Right ventricle myocardium inferior (tissue), 1 donor: ENCODE results near the gene CHST11. TPM values are rescaled to one million over a fixed set of nuclear protein-coding genes. Genes with fewer than 3 reads are reported as not detected.
"Not testable (repeated sequence)": the region's sequence is repeated elsewhere in the genome, so short reads cannot be mapped to it uniquely, and the experiment has no call there.

ENCODE experiments used
- ATAC-seq: fragments of 200-7000 bp; cut with Tn5 transposase; one replicate; pipeline ENCODE4 v1.9.1; 2020; ENCODE audit warnings: mild to moderate bottlenecking, moderate library complexity
- DNase-seq: peaks from one replicate; pipeline ENCODE4 v3.0.0; 2021; ENCODE audit errors: missing footprints
- intact Hi-C: fragments of 100-400 bp; cut with DNase I; formaldehyde crosslinking; loops from one replicate; pipeline ENCODE4 v1.11.0; 2022
- total RNA-seq: library from RNA; stranded (reverse); fragmentation: NEBNext Ultra II Directional; extraction: Animal tissue kit (Norgen Biotek cat#: 25700); gene quantifications from one replicate; pipeline ENCODE4 v1.2.1, GENCODE V29; 2021
- donor health status: DM: no; HTN: yes; CAD: no; lungs with severe emphysema.

Gene CHST11
- total RNA-seq, 1 donor from 2014 or later = 3.7 TPM

- DNase-seq (no peak), ATAC-seq (no peak)
- intact Hi-C loops = loop anchor here (5.0 kb wide), 1 partner anchor 139 kb away; no protein-coding TSS in a partner anchor
Measured at GRCh38 chr12:104738331-104738730, 281.6 kb downstream of the CHST11 start.

GRCh38 chr12:104738776-104739642, 282.3 kb downstream of the CHST11 start:
- ATAC-seq = no peak
- intact Hi-C loops = loop anchor here (5.0 kb wide), 1 partner anchor 138 kb away; no protein-coding TSS in a partner anchor

GRCh38 chr12:104740668-104741067, 283.9 kb downstream of the CHST11 start:
- DNase-seq (no peak), ATAC-seq (peak; percentile 65)
- intact Hi-C loops = loop anchor here (10.0 kb wide), 1 partner anchor 114 kb away; no protein-coding TSS in a partner anchor

More at GRCh38 chr12:104738776-104739642, 282.3 kb downstream of the CHST11 start:
- DNase-seq = no peak

- intact Hi-C loops = loop anchor here (10.0 kb wide), 1 partner anchor 114 kb away; no protein-coding TSS in a partner anchor
- ATAC-seq (no peak), DNase-seq (no peak)
Measured at GRCh38 chr12:104741077-104741476, 284.3 kb downstream of the CHST11 start.

GRCh38 chr12:104741497-104742367, 285.0 kb downstream of the CHST11 start:
- no peak for ATAC-seq

GRCh38 chr12:104742551-104743201, 285.9 kb downstream of the CHST11 start:
- intact Hi-C loops = loop anchor here (10.0 kb wide), 1 partner anchor 112 kb away; no protein-coding TSS in a partner anchor
- DNase-seq (no peak), ATAC-seq (peak; percentile 18)

More at GRCh38 chr12:104741497-104742367, 285.0 kb downstream of the CHST11 start:
- intact Hi-C loops = loop anchor here (10.0 kb wide), 1 partner anchor 113 kb away; no protein-coding TSS in a partner anchor
- DNase-seq = no peak

GRCh38 chr12:104743202-104743580, 286.4 kb downstream of the CHST11 start:
- intact Hi-C loops = loop anchor here (10.0 kb wide), 1 partner anchor 112 kb away; no protein-coding TSS in a partner anchor
- no peak for DNase-seq

GRCh38 chr12:104743753-104744548, 287.2 kb downstream of the CHST11 start:
- not testable (repeated sequence) for ATAC-seq, DNase-seq
- intact Hi-C loops = loop anchor here (10.0 kb wide), 1 partner anchor 111 kb away; no protein-coding TSS in a partner anchor

More at GRCh38 chr12:104743202-104743580, 286.4 kb downstream of the CHST11 start:
- no peak for ATAC-seq

GRCh38 chr12:104746467-104747088, 289.8 kb downstream of the CHST11 start:
- no peak for ATAC-seq
- no peak for DNase-seq
- intact Hi-C loops = loop anchor here (10.0 kb wide), 1 partner anchor 108 kb away; no protein-coding TSS in a partner anchor

- ATAC-seq = no peak
- intact Hi-C loops = loop anchor here (10.0 kb wide), 1 partner anchor 107 kb away; no protein-coding TSS in a partner anchor
- no peak for DNase-seq
Measured at GRCh38 chr12:104747330-104747729, 290.6 kb downstream of the CHST11 start.

GRCh38 chr12:104747955-104748354, 291.2 kb downstream of the CHST11 start:
- ATAC-seq (no peak), DNase-seq (no peak)
- intact Hi-C loops = loop anchor here (2.0 to 10.0 kb wide), 2 partner anchors 75 to 107 kb away; no protein-coding TSS in a partner anchor

- DNase-seq (no peak), ATAC-seq (no peak)
- intact Hi-C loops = loop anchor here (2.0 to 10.0 kb wide), 2 partner anchors 76 to 106 kb away; no protein-coding TSS in a partner anchor
Measured at GRCh38 chr12:104748356-104748755, 291.6 kb downstream of the CHST11 start.

GRCh38 chr12:104748790-104749189, 292.0 kb downstream of the CHST11 start:
- intact Hi-C loops = loop anchor here (2.0 to 10.0 kb wide), 2 partner anchors 76 to 106 kb away; no protein-coding TSS in a partner anchor
- DNase-seq (no peak), ATAC-seq (peak; percentile 79)

- ATAC-seq (no peak), DNase-seq (no peak)
- intact Hi-C loops = loop anchor here (2.0 to 10.0 kb wide), 2 partner anchors 77 to 105 kb away; no protein-coding TSS in a partner anchor
Measured at GRCh38 chr12:104749545-104749944, 292.8 kb downstream of the CHST11 start.

GRCh38 chr12:104750061-104750460, 293.3 kb downstream of the CHST11 start:
- intact Hi-C loops = no loop called here
- peak; percentile 63 for ATAC-seq
- no peak for DNase-seq

GRCh38 chr12:104751120-104751519, 294.4 kb downstream of the CHST11 start:
- ATAC-seq (no peak), DNase-seq (no peak)
- intact Hi-C loops = no loop called here

- DNase-seq = no peak
- ATAC-seq = no peak
- intact Hi-C loops = no loop called here
Measured at GRCh38 chr12:104751594-104751993, 294.8 kb downstream of the CHST11 start.
